SJCRH30 (cell line): Measurements from ENCODE around the gene LRRC27. TPM values are rescaled to one million over a fixed set of nuclear protein-coding genes. Genes with fewer than 3 reads are reported as not detected.
"Not testable (repeated sequence)": the region's sequence is repeated elsewhere in the genome, so short reads cannot be mapped to it uniquely, and the experiment has no call there.

ENCODE experiments used
- DNase-seq, 2 experiments: peaks; one replicate each; pipeline ENCODE4 v3.0.0-alpha.2; 2015 to 2020
- H3K27ac ChIP-seq: fragments of 250-450 bp; sonication (Bioruptor Pico); 2 replicates; pipeline ENCODE4 v1.5.1; 2020; ENCODE audit warnings: mild to moderate bottlenecking, moderate library complexity
- H3K27me3 ChIP-seq: fragments of 250-450 bp; sonication (Bioruptor Pico); 2 replicates; pipeline ENCODE4 v1.5.1; 2020; ENCODE audit warnings: mild to moderate bottlenecking, moderate library complexity
- H3K36me3 ChIP-seq: fragments of 250-450 bp; sonication (Bioruptor Pico); 2 replicates; pipeline ENCODE4 v1.5.1; 2020; ENCODE audit warnings: mild to moderate bottlenecking, moderate library complexity
- H3K4me1 ChIP-seq: fragments of 250-450 bp; sonication (Bioruptor Pico); 2 replicates; pipeline ENCODE4 v1.5.1; 2020; ENCODE audit warnings: mild to moderate bottlenecking, moderate library complexity
- H3K4me3 ChIP-seq: fragments of 250-450 bp; sonication (Bioruptor Pico); 2 replicates; pipeline ENCODE4 v1.5.1; 2020; ENCODE audit warnings: mild to moderate bottlenecking, moderate library complexity
- H3K9me3 ChIP-seq: fragments of 250-450 bp; sonication (Bioruptor Pico); replicated peaks from 2 replicates; pipeline ENCODE4 v1.5.1; 2020; ENCODE audit warnings: mild to moderate bottlenecking, moderate library complexity
- total RNA-seq: library from RNA; depleted of rRNA; stranded (reverse); fragments of >200 nt; shearing (Covaris generic); gene quantifications from 2 replicates; pipeline ENCODE4 v1.2.3, GENCODE V29; 2014

The LRRC27 gene
- total RNA-seq, 1 experiment from 2014 or later = 1.8 TPM

- Histone ChIP-seq H3K27ac (no peak overlapping the region), H3K9me3 (no peaks in the 10 kb centered on the region), H3K27me3 (no peaks in the 10 kb centered on the region), H3K4me3 (no peak overlapping the region), H3K4me1 (no peaks in the 10 kb centered on the region), H3K36me3 (no peaks in the 10 kb centered on the region)
- DNase-seq = no peak
Measured at GRCh38 chr10:132375116-132375794, 43.3 kb downstream of the LRRC27 start.

- no peak overlapping the region for H3K4me3 ChIP-seq
- no peaks in the 10 kb centered on the region for H3K9me3 ChIP-seq
- H3K4me1 ChIP-seq = no peaks in the 10 kb centered on the region
- H3K27ac ChIP-seq = no peak overlapping the region
- no peaks in the 10 kb centered on the region for H3K27me3 ChIP-seq
- no peak for DNase-seq
- no peaks in the 10 kb centered on the region for H3K36me3 ChIP-seq
Measured at GRCh38 chr10:132375795-132376297, 43.9 kb downstream of the LRRC27 start.

- no peaks in the 10 kb centered on the region for H3K36me3 ChIP-seq
- H3K4me3 ChIP-seq = no peak overlapping the region
- H3K9me3 ChIP-seq = no peaks in the 10 kb centered on the region
- DNase-seq = no peak
- no peak overlapping the region for H3K27ac ChIP-seq
- H3K4me1 ChIP-seq = no peaks in the 10 kb centered on the region
- no peaks in the 10 kb centered on the region for H3K27me3 ChIP-seq
Measured at GRCh38 chr10:132376394-132376851, 44.4 kb downstream of the LRRC27 start.

- H3K4me3 ChIP-seq = no peak overlapping the region
- no peaks in the 10 kb centered on the region for H3K9me3 ChIP-seq
- no peak for DNase-seq
- H3K27me3 ChIP-seq = no peaks in the 10 kb centered on the region
- no peaks in the 10 kb centered on the region for H3K4me1 ChIP-seq
- H3K27ac ChIP-seq = no peak overlapping the region
- no peaks in the 10 kb centered on the region for H3K36me3 ChIP-seq
Measured at GRCh38 chr10:132377326-132377725, 45.3 kb downstream of the LRRC27 start.

GRCh38 chr10:132379026-132379425 is 47.0 kb downstream of the LRRC27 start:
- not testable (repeated sequence) for H3K27me3 ChIP-seq, H3K4me1 ChIP-seq, DNase-seq, H3K27ac ChIP-seq, H3K4me3 ChIP-seq, H3K9me3 ChIP-seq, H3K36me3 ChIP-seq

GRCh38 chr10:132380986-132381385 is 49.0 kb downstream of the LRRC27 start:
- not testable (repeated sequence) for H3K36me3 ChIP-seq, H3K9me3 ChIP-seq, H3K27ac ChIP-seq, H3K4me1 ChIP-seq, H3K4me3 ChIP-seq, DNase-seq, H3K27me3 ChIP-seq

GRCh38 chr10:132381741-132382140 is 49.7 kb downstream of the LRRC27 start:
- Histone ChIP-seq H3K36me3 (no peaks in the 10 kb centered on the region), H3K27ac (no peak overlapping the region)

GRCh38 chr10:132382231-132382922 is 50.4 kb downstream of the LRRC27 start:
- no peak overlapping the region for H3K4me3 ChIP-seq
- H3K9me3 ChIP-seq = no peaks in the 10 kb centered on the region
- H3K4me1 ChIP-seq = no peaks in the 10 kb centered on the region
- no peaks in the 10 kb centered on the region for H3K27me3 ChIP-seq
- H3K36me3 ChIP-seq = no peaks in the 10 kb centered on the region
- DNase-seq = no peak
- H3K27ac ChIP-seq = no peak overlapping the region

More at GRCh38 chr10:132381741-132382140, 49.7 kb downstream of the LRRC27 start:
- no peak for DNase-seq
- Histone ChIP-seq H3K4me3 (no peak overlapping the region), H3K27me3 (no peaks in the 10 kb centered on the region), H3K4me1 (no peaks in the 10 kb centered on the region), H3K9me3 (no peaks in the 10 kb centered on the region)

GRCh38 chr10:132383101-132383500 is 51.1 kb downstream of the LRRC27 start:
- Histone ChIP-seq H3K4me1 (no peaks in the 10 kb centered on the region), H3K27me3 (no peaks in the 10 kb centered on the region), H3K27ac (no peak overlapping the region), H3K9me3 (no peaks in the 10 kb centered on the region), H3K36me3 (no peaks in the 10 kb centered on the region), H3K4me3 (no peak overlapping the region)
- DNase-seq = no peak

GRCh38 chr10:132383751-132384196 is 51.8 kb downstream of the LRRC27 start:
- H3K9me3 ChIP-seq = no peaks in the 10 kb centered on the region
- H3K36me3 ChIP-seq = no peaks in the 10 kb centered on the region

GRCh38 chr10:132384618-132385388 is 52.8 kb downstream of the LRRC27 start:
- Histone ChIP-seq H3K27me3 (no peaks in the 10 kb centered on the region), H3K9me3 (no peaks in the 10 kb centered on the region), H3K27ac (no peak overlapping the region), H3K4me1 (no peaks in the 10 kb centered on the region), H3K4me3 (no peak overlapping the region), H3K36me3 (no peaks in the 10 kb centered on the region)
- DNase-seq = no peak

More at GRCh38 chr10:132383751-132384196, 51.8 kb downstream of the LRRC27 start:
- Histone ChIP-seq H3K4me1 (no peaks in the 10 kb centered on the region), H3K4me3 (no peak overlapping the region), H3K27ac (no peak overlapping the region), H3K27me3 (no peaks in the 10 kb centered on the region)
- DNase-seq = no peak

- DNase-seq = no peak
- Histone ChIP-seq H3K4me1 (no peaks in the 10 kb centered on the region), H3K9me3 (no peaks in the 10 kb centered on the region), H3K27me3 (no peaks in the 10 kb centered on the region), H3K27ac (no peak overlapping the region), H3K4me3 (no peak overlapping the region), H3K36me3 (no peaks in the 10 kb centered on the region)
Measured at GRCh38 chr10:132385389-132385667, 53.3 kb downstream of the LRRC27 start.

- H3K27me3 ChIP-seq = no peaks in the 10 kb centered on the region
- H3K4me1 ChIP-seq = no peaks in the 10 kb centered on the region
- H3K36me3 ChIP-seq = no peaks in the 10 kb centered on the region
- no peak for DNase-seq
- H3K9me3 ChIP-seq = no peaks in the 10 kb centered on the region
- no peak overlapping the region for H3K27ac ChIP-seq
- no peak overlapping the region for H3K4me3 ChIP-seq
Measured at GRCh38 chr10:132385721-132386418, 53.9 kb downstream of the LRRC27 start.

- no peaks in the 10 kb centered on the region for H3K9me3 ChIP-seq
- no peaks in the 10 kb centered on the region for H3K4me1 ChIP-seq
- DNase-seq = no peak
- H3K27me3 ChIP-seq = no peaks in the 10 kb centered on the region
- H3K4me3 ChIP-seq = no peak overlapping the region
- H3K27ac ChIP-seq = no peak overlapping the region
- no peaks in the 10 kb centered on the region for H3K36me3 ChIP-seq
Measured at GRCh38 chr10:132386419-132386831, 54.4 kb downstream of the LRRC27 start.
